ENCODE data around the gene ADAMTSL4. TPM values are rescaled to one million over a fixed set of nuclear protein-coding genes. Genes with fewer than 3 reads are reported as not detected.

The ADAMTSL4 gene
- total RNA-seq, 3 donors from 2014 or later (not counting 1 experiment from before 2014, with no cell fraction given), result 1.7 to 2.9 (median 2.9) TPM

GRCh38 chr1:150513351-150513791 is 35.8 kb upstream of the ADAMTSL4 start:
- Mint-ChIP-seq H3K36me3 (no peaks in the 10 kb centered on the region), H3K4me1 (peaks cover 8 to 22% of the 10 kb centered on the region in 2 donors), H3K4me3 (no peak overlapping the region), H3K27ac (no peak overlapping the region), H3K9me3 (no peaks in the 10 kb centered on the region), H3K27me3 (ENCODE audit: low read depth in 2 of 2) (no peaks in the 10 kb centered on the region)
- H3K36me3 ChIP-seq (ENCODE audit: control insufficient read depth, insufficient read depth, low read length), result no peaks in the 10 kb centered on the region
- H3K4me1 ChIP-seq (ENCODE audit: control insufficient read depth, insufficient read depth, low read length), result peaks cover 16% of the 10 kb centered on the region
- no peak for TF ChIP-seq CTCF (IDR thresholded peaks at IDR 0.05)
- no peaks in the 10 kb centered on the region for H3K9me3 ChIP-seq (ENCODE audit: control insufficient read depth, insufficient read depth, low read length)
- H3K27me3 ChIP-seq (ENCODE audit: control insufficient read depth, insufficient read depth, low read length), result no peaks in the 10 kb centered on the region
- 87% methylated on average over 7 of the region's 7 CpGs for WGBS (ENCODE audit: insufficient coverage)
- H3K4me3 ChIP-seq (ENCODE audit: low read length), result no peak overlapping the region
- intact Hi-C loops (cut with micrococcal nuclease), result no loop called here
- no peak overlapping the region for H3K27ac ChIP-seq (ENCODE audit: low read length)
- DNase-seq (no peak), ATAC-seq (no peak)

GRCh38 chr1:150514260-150514659 is 34.9 kb upstream of the ADAMTSL4 start:
- H3K27ac ChIP-seq (ENCODE audit: low read length), result no peak overlapping the region
- H3K27me3 Mint-ChIP-seq (ENCODE audit: low read depth in 2 of 2), result no peaks in the 10 kb centered on the region
- H3K4me1 ChIP-seq (ENCODE audit: control insufficient read depth, insufficient read depth, low read length), result peaks cover 16% of the 10 kb centered on the region
- H3K36me3 ChIP-seq (ENCODE audit: control insufficient read depth, insufficient read depth, low read length), result no peaks in the 10 kb centered on the region
- no peak for TF ChIP-seq CTCF (IDR thresholded peaks at IDR 0.05)
- H3K4me3 Mint-ChIP-seq, result peak overlapping the region; percentile 93
- no peaks in the 10 kb centered on the region for H3K36me3 Mint-ChIP-seq
- H3K4me1 Mint-ChIP-seq, result peaks cover 8 to 22% of the 10 kb centered on the region in 2 donors
- no peak overlapping the region for H3K4me3 ChIP-seq (ENCODE audit: low read length)
- peak overlapping the region; percentile 54 to 62 for H3K27ac Mint-ChIP-seq
- no peaks in the 10 kb centered on the region for H3K27me3 ChIP-seq (ENCODE audit: control insufficient read depth, insufficient read depth, low read length)
- ATAC-seq (no peak), DNase-seq (no peak)
- intact Hi-C loops (cut with micrococcal nuclease), result no loop called here
- H3K9me3 Mint-ChIP-seq, result no peaks in the 10 kb centered on the region
- WGBS (ENCODE audit: insufficient coverage), result 89% methylated on average over 9 of the region's 9 CpGs
- H3K9me3 ChIP-seq (ENCODE audit: control insufficient read depth, insufficient read depth, low read length), result no peaks in the 10 kb centered on the region

- H3K4me1 ChIP-seq (ENCODE audit: control insufficient read depth, insufficient read depth, low read length), result peaks cover 16% of the 10 kb centered on the region
- no peaks in the 10 kb centered on the region for H3K9me3 ChIP-seq (ENCODE audit: control insufficient read depth, insufficient read depth, low read length)
- 38% methylated on average over 21 of the region's 21 CpGs for WGBS (ENCODE audit: insufficient coverage)
- ATAC-seq (no peak), DNase-seq (no peak)
- H3K36me3 Mint-ChIP-seq, result no peaks in the 10 kb centered on the region
- H3K36me3 ChIP-seq (ENCODE audit: control insufficient read depth, insufficient read depth, low read length), result no peaks in the 10 kb centered on the region
- no peaks in the 10 kb centered on the region for H3K9me3 Mint-ChIP-seq
- peak overlapping the region; percentile 62 to 77 for H3K27ac Mint-ChIP-seq
- H3K27me3 Mint-ChIP-seq (ENCODE audit: low read depth in 2 of 2), result no peaks in the 10 kb centered on the region
- no peaks in the 10 kb centered on the region for H3K27me3 ChIP-seq (ENCODE audit: control insufficient read depth, insufficient read depth, low read length)
- peaks cover 8 to 22% of the 10 kb centered on the region in 2 donors for H3K4me1 Mint-ChIP-seq
- intact Hi-C loops (cut with micrococcal nuclease), result loop anchor here (1.0 kb wide), 2 partner anchors 114 to 234 kb away; partner anchors contain the start of gene ENSA
- H3K4me3 Mint-ChIP-seq, result peak overlapping the region; percentile 93
- peak overlapping the region; percentile 91 for H3K4me3 ChIP-seq (ENCODE audit: low read length)
- TF ChIP-seq CTCF (IDR thresholded peaks at IDR 0.05), result no peak
- H3K27ac ChIP-seq (ENCODE audit: low read length), result peak overlapping the region; percentile 24
These were observed 34.3 kb upstream of the ADAMTSL4 start for GRCh38 chr1:150514913-150515327.
